NCI-H1694 treated with DMSO at 0.1 percent for 48 hours (cell line): ENCODE data around the gene PIAS3.
"Not testable (repeated sequence)": the region's sequence is repeated elsewhere in the genome, so short reads cannot be mapped to it uniquely, and the experiment has no call there.

Experiments used
- DNase-seq: peaks from one replicate; lab custom pipeline; 2025; lab: John Stamatoyannopoulos, UW

Gene PIAS3

GRCh38 chr1:145874646-145875045 lies 15.8 kb upstream of the PIAS3 start:
- DNase-seq = no peak

- no peak for DNase-seq
These were observed 13.4 kb upstream of the PIAS3 start for GRCh38 chr1:145871994-145872924.

- no peak for DNase-seq
These were observed 9.4 kb upstream of the PIAS3 start for GRCh38 chr1:145868232-145868631.

- DNase-seq = no peak
These were observed 4.6 kb upstream of the PIAS3 start for GRCh38 chr1:145863282-145864018.

- DNase-seq = peak; percentile 63
These were observed 676 bp upstream of the PIAS3 start for GRCh38 chr1:145859491-145860023.

GRCh38 chr1:145858238-145858900 lies 512 bp downstream of the PIAS3 start:
- DNase-seq = peak; percentile 76

- DNase-seq = no peak
These were observed 1.7 kb downstream of the PIAS3 start for GRCh38 chr1:145857170-145857569.

- no peak for DNase-seq
These were observed 3.4 kb downstream of the PIAS3 start for GRCh38 chr1:145855426-145855948.

GRCh38 chr1:145849356-145850160 lies 9.3 kb downstream of the PIAS3 start:
- DNase-seq = no peak

GRCh38 chr1:145847827-145848226 lies 11.1 kb downstream of the PIAS3 start:
- DNase-seq = no peak

GRCh38 chr1:145846201-145846612 lies 12.7 kb downstream of the PIAS3 start:
- DNase-seq = peak; percentile 11

- peak; percentile 78 for DNase-seq
These were observed 13.2 kb downstream of the PIAS3 start, which contains the start of gene NUDT17 for GRCh38 chr1:145845514-145846161. NUDT17 (plus strand) TSS chr1:145845630; CDS start chr1:145845641, 11 bp downstream.

- peak; percentile 78 for DNase-seq
These were observed 13.8 kb downstream of the PIAS3 start for GRCh38 chr1:145845144-145845513.

- no peak for DNase-seq
These were observed 15.8 kb downstream of the PIAS3 start for GRCh38 chr1:145843031-145843430.

GRCh38 chr1:145837656-145838055 lies 21.2 kb downstream of the PIAS3 start:
- no peak for DNase-seq

GRCh38 chr1:145830810-145831209 lies 28.1 kb downstream of the PIAS3 start:
- DNase-seq = not testable (repeated sequence)

- no peak for DNase-seq
These were observed 30.4 kb downstream of the PIAS3 start for GRCh38 chr1:145828367-145829026.

- no peak for DNase-seq
These were observed 30.9 kb downstream of the PIAS3 start for GRCh38 chr1:145827966-145828365.

GRCh38 chr1:145826030-145826429 lies 32.9 kb downstream of the PIAS3 start:
- DNase-seq = no peak

GRCh38 chr1:145824499-145824842 lies 34.4 kb downstream of the PIAS3 start:
- DNase-seq = no peak
